ENCODE measurements around the gene GPR37L1. TPM values are rescaled to one million over a fixed set of nuclear protein-coding genes. Genes with fewer than 3 reads are reported as not detected.

Gene GPR37L1
- total and polyA plus RNA-seq, 2 of the 4 experiments (the other 2 are of a cell fraction), result 0.02 TPM; not detected in 1

- no peak overlapping the region for H3K4ac ChIP-seq (ENCODE audit: low read depth, low read length)
- H2BK5ac ChIP-seq (ENCODE audit: low read depth, low read length, poor library complexity, severe bottlenecking), result no peak overlapping the region
These were observed 48.7 kb downstream of the GPR37L1 start for GRCh38 chr1:202171292-202172014.

More at GRCh38 chr1:202171292-202172014, 48.7 kb downstream of the GPR37L1 start:
- Histone ChIP-seq H3K27me3 (ENCODE audit: control insufficient read depth, insufficient read depth, low read length) (peaks cover 25% of the 10 kb centered on the region), H3K4me1 (ENCODE audit: control insufficient read depth, insufficient read depth, low read length) (no peaks in the 10 kb centered on the region), H3K4me3 (ENCODE audit: insufficient read depth, low read depth, low read length) (no peak overlapping the region), H3K56ac (ENCODE audit: extremely low read depth, insufficient read depth, low read length) (no peak overlapping the region), H4K5ac (ENCODE audit: low read depth, low read length) (no peak overlapping the region), H4K20me1 (ENCODE audit: insufficient read depth, low read length) (no peaks in the 10 kb centered on the region), H2AK9ac (replicated peaks; ENCODE audit: low read depth, low read length, poor library complexity) (no peak overlapping the region), H3K9ac (ENCODE audit: low read depth, low read length) (no peak overlapping the region), H2AK5ac (ENCODE audit: low read depth, low read length) (no peak overlapping the region), H3K23ac (ENCODE audit: low read depth, low read length) (no peak overlapping the region), H4K8ac (ENCODE audit: low read depth in 2 of 2, low read length in 2 of 2) (no peak overlapping the region), H2BK120ac (ENCODE audit: low read depth, low read length) (no peak overlapping the region), H3K4me2 (ENCODE audit: low read depth, low read length) (no peak overlapping the region), H4K91ac (ENCODE audit: insufficient read depth, low read depth, low read length) (no peak overlapping the region), H3K9me1 (ENCODE audit: insufficient read depth, low read length) (no peaks in the 10 kb centered on the region), H3K18ac (ENCODE audit: low read depth, low read length) (no peak overlapping the region), H2BK20ac (ENCODE audit: low read depth, low read length) (no peak overlapping the region), H2AFZ (replicated peaks; ENCODE audit: low read length, poor library complexity) (no peak overlapping the region), H2BK15ac (ENCODE audit: low read depth, low read length) (no peak overlapping the region), H3K79me1 (ENCODE audit: low read depth in 1 of 2, low read length in 2 of 2) (no peaks in the 10 kb centered on the region), H3K14ac (replicated peaks; ENCODE audit: low read depth, low read length) (no peak overlapping the region), H3K36me3 (ENCODE audit: control insufficient read depth, insufficient read depth, low read length) (no peaks in the 10 kb centered on the region), H3K9me3 (ENCODE audit: control insufficient read depth, insufficient read depth, low read length) (no peaks in the 10 kb centered on the region), H3K27ac (ENCODE audit: insufficient read depth, low read length) (no peak overlapping the region)
- ATAC-seq (ENCODE audit: low read depth), result no peak
- no peak for DNase-seq
- TF ChIP-seq RFX5 (IDR thresholded peaks at IDR 0.05; ENCODE audit: low read depth, low read length), result no peak
- TF ChIP-seq POLR2A (IDR thresholded peaks at IDR 0.05; ENCODE audit: low read depth, low read length), result no peak
- TF ChIP-seq CEBPB (IDR thresholded peaks at IDR 0.05; ENCODE audit: low read depth, low read length), result no peak
- TF ChIP-seq NFE2L2 (IDR thresholded peaks at IDR 0.05; ENCODE audit: low read depth, low read length), result no peak
- no peak for TF ChIP-seq MAZ (IDR thresholded peaks at IDR 0.05; ENCODE audit: borderline replicate concordance, low read depth, low read length)
- TF ChIP-seq MXI1 (IDR thresholded peaks at IDR 0.05; ENCODE audit: borderline replicate concordance, low read depth, low read length), result no peak
- TF ChIP-seq FOS (IDR thresholded peaks at IDR 0.05; ENCODE audit: low read depth, low read length), result no peak
- no peak for TF ChIP-seq SMC3 (IDR thresholded peaks at IDR 0.05; ENCODE audit: low read depth, low read length)
- no peak for TF ChIP-seq CHD1 (IDR thresholded peaks at IDR 0.05; ENCODE audit: low read depth, low read length)
- TF ChIP-seq, protein P1, sequence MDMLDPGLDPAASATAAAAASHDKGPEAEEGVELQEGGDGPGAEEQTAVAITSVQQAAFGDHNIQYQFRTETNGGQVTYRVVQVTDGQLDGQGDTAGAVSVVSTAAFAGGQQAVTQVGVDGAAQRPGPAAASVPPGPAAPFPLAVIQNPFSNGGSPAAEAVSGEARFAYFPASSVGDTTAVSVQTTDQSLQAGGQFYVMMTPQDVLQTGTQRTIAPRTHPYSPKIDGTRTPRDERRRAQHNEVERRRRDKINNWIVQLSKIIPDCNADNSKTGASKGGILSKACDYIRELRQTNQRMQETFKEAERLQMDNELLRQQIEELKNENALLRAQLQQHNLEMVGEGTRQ (IDR thresholded peaks at IDR 0.05; ENCODE audit: low read depth, low read length), result no peak
- no peak for TF ChIP-seq RCOR1 (IDR thresholded peaks at IDR 0.05; ENCODE audit: insufficient replicate concordance, low read length)
- TF ChIP-seq, protein P2, sequence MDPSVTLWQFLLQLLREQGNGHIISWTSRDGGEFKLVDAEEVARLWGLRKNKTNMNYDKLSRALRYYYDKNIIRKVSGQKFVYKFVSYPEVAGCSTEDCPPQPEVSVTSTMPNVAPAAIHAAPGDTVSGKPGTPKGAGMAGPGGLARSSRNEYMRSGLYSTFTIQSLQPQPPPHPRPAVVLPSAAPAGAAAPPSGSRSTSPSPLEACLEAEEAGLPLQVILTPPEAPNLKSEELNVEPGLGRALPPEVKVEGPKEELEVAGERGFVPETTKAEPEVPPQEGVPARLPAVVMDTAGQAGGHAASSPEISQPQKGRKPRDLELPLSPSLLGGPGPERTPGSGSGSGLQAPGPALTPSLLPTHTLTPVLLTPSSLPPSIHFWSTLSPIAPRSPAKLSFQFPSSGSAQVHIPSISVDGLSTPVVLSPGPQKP (IDR thresholded peaks at IDR 0.05; ENCODE audit: borderline replicate concordance, low read depth, low read length), result no peak
- TF ChIP-seq CTCF (conservative IDR thresholded peaks at IDR 0.05; ENCODE audit: low read depth, low read length), result no peak
- TF ChIP-seq BHLHE40 (IDR thresholded peaks at IDR 0.05; ENCODE audit: low read depth, low read length), result no peak
- no peak for TF ChIP-seq MAFK (IDR thresholded peaks at IDR 0.05; ENCODE audit: low read depth, low read length)
- no TSS peak for BruUV-seq (replicated peaks)
- POLR2A ChIA-PET (ENCODE audit: unreplicated experiment), result no interaction called here
- CTCF ChIA-PET, result no interaction called here
- in situ Hi-C loops (cut with MboI; ENCODE audit: low sequenced_read_pairs), result no loop called here
- dilution Hi-C loops (cut with HindIII; ENCODE audit: low sequenced_read_pairs, unreplicated experiment), result no loop called here
- intact Hi-C loops (cut with micrococcal nuclease), result no loop called here
- 87% methylated on average over 6 of the region's 11 CpGs; no CpG with 5 or more reads in 1 of the 2 experiments for WGBS, 2 experiments (ENCODE audit: extremely low coverage in 2 of 2, insufficient read length in 1 of 2)

All from IMR-90 (cell line).